Right lobe of liver (tissue), 6 donors: ENCODE results near the gene ZNF511. TPM values are rescaled to one million over a fixed set of nuclear protein-coding genes. Genes with fewer than 3 reads are reported as not detected.

Source experiments
- ATAC-seq, 4 donors: fragments of 200-7000 bp; cut with Tn5 transposase; one replicate each; pipeline ENCODE4 v1.9.1; 2020; ENCODE audit warnings: mild to moderate bottlenecking in 4 of 4, moderate library complexity in 4 of 4
- DNase-seq, 3 donors: peaks; one replicate each; pipeline ENCODE4 v3.0.0-alpha.2; 2020
- H3K27ac ChIP-seq, 3 donors: fragments of 200-600 bp; one replicate each; pipeline ENCODE4 v1.8.0; 2022
- H3K27me3 ChIP-seq, 2 donors: fragments of 200-600 bp; one replicate each; pipeline ENCODE4 v1.8.0; 2022
- H3K36me3 ChIP-seq, 4 donors: fragments of 200-600 bp; sonication (generic) in 1 of 4; one replicate each; pipeline versions ENCODE4 v1.5.1 to v1.8.0; 2017 to 2022; ENCODE audit warnings: control low read depth in 1 of 4
- H3K4me1 ChIP-seq, 4 donors: fragments of 200-600 bp; sonication (generic) in 1 of 4; one replicate each; pipeline versions ENCODE4 v1.5.1 to v1.8.0; 2017 to 2022; ENCODE audit warnings: control low read depth in 1 of 4
- H3K4me3 ChIP-seq, 3 donors: fragments of 200-600 bp; one replicate each; pipeline ENCODE4 v1.8.0; 2022
- H3K9me3 ChIP-seq, 4 donors: fragments of 200-600 bp; sonication (generic) in 1 of 4; one replicate each; pipeline versions ENCODE4 v1.5.1 to v1.8.0; 2017 to 2022; ENCODE audit warnings: control low read depth in 1 of 4
- CTCF ChIP-seq, 4 donors: fragments of 200-600 bp in 3 of 4; fragments of 450-650 bp in 1 of 4; IDR thresholded peaks; one replicate each; pipeline versions ENCODE4 v1.5.1 to v1.8.0; 2016 to 2022; ENCODE audit warnings: antibody characterized with exemption in 4 of 4, mild to moderate bottlenecking in 2 of 4
- POLR2A ChIP-seq: fragments of 450-650 bp; IDR thresholded peaks from one replicate; pipeline ENCODE4 v1.6.1; 2017; ENCODE audit warnings: antibody characterized with exemption, mild to moderate bottlenecking
- WGBS: methylation state at CpG from one replicate; pipeline ENCODE4 v1.1.6; 2018; ENCODE audit warnings: low coverage, low lambda C conversion rate; ENCODE audit not compliant: insufficient coverage; ENCODE audit errors: missing lambda C conversion rate; 5-methylcytosine and 5-hydroxymethylcytosine counted together
- intact Hi-C, 2 donors: fragments of 100-400 bp; cut with DNase I; formaldehyde crosslinking; loops; one replicate each; pipeline versions ENCODE4 v1.11.2 to v1.14.1; 2022
- total RNA-seq, 6 experiments: library from RNA; depleted of rRNA in 2 of 6; stranded (reverse); fragments of >200 nt in 2 of 6; fragmentation: NEBNext Ultra II Directional in 3 of 6; extraction: Animal tissue kit (Norgen Biotek cat#: 25700) in 3 of 6; gene quantifications; one replicate each; pipeline versions ENCODE4 v1.1.0 to v1.2.4, GENCODE V29; 2016 to 2023
- donor health status: DM: no; HTN: yes; CAD: no.
- donor health status: DM: no; HTN: no; CAD: no.
- donor health status: DM: no; HTN: no; CAD: no.
- donor health status: DM: no; HTN: yes; CAD: no.
- donor health status: DM: no; HTN: yes; CAD: no.

The ZNF511 gene
- total RNA-seq, 6 experiments from 2014 or later, result 17.4 to 30.2 (median 25.9) TPM

GRCh38 chr10:133287832-133288500 lies 20.7 kb upstream of the ZNF511 start:
- ATAC-seq, result peak in 1 of 4 donors; percentile 35
- H3K36me3 ChIP-seq, result peaks cover 6 to 78% (median 34%) of the 10 kb centered on the region in 4 donors
- 84% methylated on average over 9 of the region's 46 CpGs for WGBS

GRCh38 chr10:133289761-133290160 lies 19.0 kb upstream of the ZNF511 start:
- no peak for DNase-seq
- TF ChIP-seq CTCF (IDR thresholded peaks at IDR 0.05) (no peak), POLR2A (no peak)
- Histone ChIP-seq H3K27ac (no peak overlapping the region), H3K4me1 (no peaks in the 10 kb centered on the region), H3K9me3 (no peaks in the 10 kb centered on the region), H3K27me3 (no peaks in the 10 kb centered on the region), H3K4me3 (no peak overlapping the region), H3K36me3 (peaks cover 6 to 81% (median 33%) of the 10 kb centered on the region in 4 donors)
- no peak for ATAC-seq
- intact Hi-C loops, result no loop called here
- 95% methylated on average over 17 of the region's 24 CpGs for WGBS

More at GRCh38 chr10:133287832-133288500, 20.7 kb upstream of the ZNF511 start:
- H3K9me3 ChIP-seq, result no peaks in the 10 kb centered on the region
- H3K4me3 ChIP-seq, result no peak overlapping the region
- peak in 1 of 3 donors; percentile 53 for DNase-seq
- intact Hi-C loops, result no loop called here
- no peaks in the 10 kb centered on the region for H3K4me1 ChIP-seq
- TF ChIP-seq POLR2A (no peak), CTCF (IDR thresholded peaks at IDR 0.05) (no peak)
- no peak overlapping the region for H3K27ac ChIP-seq
- H3K27me3 ChIP-seq, result no peaks in the 10 kb centered on the region

- Histone ChIP-seq H3K9me3 (no peaks in the 10 kb centered on the region), H3K27ac (no peak overlapping the region), H3K4me3 (no peak overlapping the region), H3K36me3 (peaks cover 6 to 84% (median 41%) of the 10 kb centered on the region in 4 donors), H3K4me1 (no peaks in the 10 kb centered on the region), H3K27me3 (no peaks in the 10 kb centered on the region)
- no peak for DNase-seq
- intact Hi-C loops, result no loop called here
- TF ChIP-seq CTCF (IDR thresholded peaks at IDR 0.05) (no peak), POLR2A (no peak)
- WGBS, result 47% methylated on average over 2 of the region's 38 CpGs
- ATAC-seq, result peak in 2 of 4 donors; percentile 14 to 59
These were observed 15.6 kb upstream of the ZNF511 start for GRCh38 chr10:133292919-133293809.

GRCh38 chr10:133293810-133294119 lies 14.9 kb upstream of the ZNF511 start:
- no peak overlapping the region for H3K27ac ChIP-seq
- no peak for DNase-seq

More at GRCh38 chr10:133293810-133294119, 14.9 kb upstream of the ZNF511 start:
- 94% methylated on average over 2 of the region's 10 CpGs for WGBS
- Histone ChIP-seq H3K4me1 (no peaks in the 10 kb centered on the region), H3K36me3 (peaks cover 6 to 84% (median 44%) of the 10 kb centered on the region in 4 donors), H3K4me3 (no peak overlapping the region), H3K9me3 (no peaks in the 10 kb centered on the region), H3K27me3 (no peaks in the 10 kb centered on the region)
- no peak for ATAC-seq
- no peak for TF ChIP-seq CTCF (IDR thresholded peaks at IDR 0.05)
- no peak for TF ChIP-seq POLR2A
- intact Hi-C loops, result no loop called here
